ENCODE data around the gene RTL9. TPM values are rescaled to one million over a fixed set of nuclear protein-coding genes. Genes with fewer than 3 reads are reported as not detected.
A peak's percentile ranks its signal among the peaks of the same experiment; 100 is the strongest.

The RTL9 gene
- total and polyA plus RNA-seq, 2 of the 13 experiments (the other 11 are each of a cell fraction or from before 2014, with no cell fraction given) = 0.01 to 0.02 TPM

DNA sequence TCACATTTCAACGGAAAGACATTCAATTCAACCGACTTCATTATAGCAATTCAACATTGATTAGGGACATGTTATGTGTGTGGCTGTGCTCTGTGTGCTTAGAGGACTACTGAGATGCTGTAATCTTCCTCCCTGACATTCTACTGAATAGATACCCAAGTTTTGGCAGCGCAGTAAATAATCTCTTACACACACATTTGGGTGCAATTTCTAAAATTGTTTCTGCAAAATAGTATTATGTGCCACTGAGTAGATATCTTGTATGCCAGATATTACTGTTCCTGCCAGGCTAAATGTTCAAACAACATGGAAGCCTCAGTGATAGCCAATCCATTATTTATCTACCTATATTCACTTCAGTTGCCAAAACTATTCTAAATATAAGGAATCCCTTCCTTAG is 41.3 kb downstream of the RTL9 start (continued):
- no peak for TF ChIP-seq ZFP1 (CRISPR knock-in tag; IDR thresholded peaks at IDR 0.05)
- no peak for TF ChIP-seq MATR3 (CRISPR knock-in tag; IDR thresholded peaks at IDR 0.05)
- no peak for TF ChIP-seq ZNF615 (CRISPR knock-in tag; IDR thresholded peaks at IDR 0.05; ENCODE audit: borderline replicate concordance)
- no peak for TF ChIP-seq ZNF296 (CRISPR knock-in tag; conservative IDR thresholded peaks at IDR 0.05)
- no peak for TF ChIP-seq ZNF546 (CRISPR knock-in tag; conservative IDR thresholded peaks at IDR 0.05)

DNA sequence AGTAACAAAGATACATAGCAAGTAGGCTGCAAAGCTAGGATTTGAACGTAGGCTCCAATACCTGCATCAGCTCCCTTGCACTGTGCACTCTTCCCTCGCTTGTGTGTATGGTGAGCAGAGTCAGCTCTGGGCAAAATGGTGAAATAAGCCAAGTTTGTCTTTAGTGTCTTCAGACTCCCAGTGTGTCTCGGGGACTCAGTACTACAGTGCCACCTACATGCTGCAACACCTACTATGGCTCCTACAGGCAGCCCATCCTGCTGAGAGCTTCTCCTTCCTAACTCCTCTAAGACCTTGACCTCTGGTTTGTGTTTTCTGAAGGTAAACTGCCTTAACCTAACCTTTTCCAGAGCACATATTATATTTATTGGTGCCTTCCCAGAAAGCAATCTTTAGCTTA is 42.5 kb downstream of the RTL9 start:
- TF ChIP-seq SAP130 (CRISPR knock-in tag; IDR thresholded peaks at IDR 0.05; ENCODE audit: low read depth) = no peak
- TF ChIP-seq STAG1 (CRISPR knock-in tag; IDR thresholded peaks at IDR 0.05) = 0 out of 2 replicates have a peak, but pooled peaks have one; percentile 13
- Histone ChIP-seq H4K20me1 (ENCODE audit: insufficient read depth, low read length) (no peaks in the 10 kb centered on the region), H3K4me2 (ENCODE audit: low read depth, low read length) (no peak overlapping the region), H3K4me1 (ENCODE audit: insufficient read depth, low read length) (no peaks in the 10 kb centered on the region), H3K36me3 (replicated peaks in 1 of 2; ENCODE audit: control insufficient read depth in 1 of 2, insufficient read depth in 2 of 2, low read length in 2 of 2) (no peaks in the 10 kb centered on the region), H3K4me3 (replicated peaks in 1 of 3; ENCODE audit: insufficient read depth in 1 of 3, low read depth in 2 of 3, low read length in 3 of 3) (no peak overlapping the region), H3K27ac (ENCODE audit: extremely low read length, insufficient read depth, low read length) (no peak overlapping the region), H3K79me2 (ENCODE audit: insufficient read depth, low read length) (no peaks in the 10 kb centered on the region), H3K27me3 (ENCODE audit: control insufficient read depth in 1 of 2, insufficient read depth in 2 of 2, low read length in 2 of 2) (no peaks in the 10 kb centered on the region), H2AFZ (ENCODE audit: low read length) (no peak overlapping the region), H3K9me3 (ENCODE audit: low read length) (no peaks in the 10 kb centered on the region), H3K9ac (ENCODE audit: insufficient read depth, low read depth, low read length) (no peak overlapping the region)
- intact Hi-C loops (cut with micrococcal nuclease; ENCODE audit: unreplicated experiment) = no loop called here
- no CpG with 5 or more reads among the region's 3 CpGs for whole genome bisulfite sequencing (ENCODE audit: low lambda C conversion rate)
- DNase-seq (ENCODE audit: low spot score) (no peak), FAIRE-seq (no peak), ATAC-seq (no peak; the same call in 2 of the 3 replicates)
- POLR2A ChIA-PET = no interaction called here
- CTCF ChIA-PET (ENCODE audit: low intra/inter-chr PET ratio, low total read pairs) = no interaction called here
- no TSS peak for BruUV-seq (replicated peaks)
- in situ Hi-C loops (cut with HindIII; ENCODE audit: extremely low pct_ligation_motif_present, low pct_unique_long_range_greater_than_20kb) = loop anchor here (5.0 to 25.0 kb wide), 2 partner anchors 244 to 489 kb away; no protein-coding TSS in a partner anchor

DNA sequence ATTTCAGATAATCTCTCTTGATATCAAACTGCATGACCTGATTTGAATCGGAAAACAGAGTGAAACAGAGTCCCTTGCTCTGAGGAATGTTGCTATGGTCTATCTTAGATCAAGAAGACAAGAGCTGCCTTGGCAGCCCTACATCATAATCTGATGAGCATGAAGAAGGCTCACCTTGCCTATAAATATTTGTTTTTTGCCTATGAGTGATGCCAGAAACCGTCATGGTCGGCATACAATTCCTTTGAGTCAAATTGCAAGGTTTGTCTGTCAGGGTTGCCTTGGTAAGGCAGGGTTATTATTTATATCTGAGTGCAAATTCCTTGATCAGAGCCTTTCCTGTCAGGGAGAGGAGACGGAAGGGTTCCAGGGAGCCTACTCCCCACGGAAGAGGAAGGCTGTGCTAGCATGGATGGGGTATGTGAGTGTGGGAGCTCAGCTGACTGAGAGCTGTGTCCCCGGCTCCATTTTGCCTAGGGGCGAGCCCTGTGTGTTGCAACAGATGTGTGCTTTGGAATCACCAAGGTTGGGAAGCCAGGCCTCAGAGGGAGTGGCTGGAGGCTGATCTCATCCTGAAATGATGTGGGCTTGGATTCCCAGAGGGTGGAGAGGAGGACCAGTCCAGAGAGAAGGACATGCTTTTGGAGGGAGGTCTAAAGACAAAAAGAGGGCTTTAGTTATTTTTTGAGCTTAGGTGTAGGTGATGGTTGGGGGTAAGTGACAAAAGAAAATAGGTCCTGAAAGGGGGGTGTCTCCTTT is 43.6 kb downstream of the RTL9 start:
- ChIA-PET POLR2A (no interaction called here), CTCF (ENCODE audit: low intra/inter-chr PET ratio, low total read pairs) (no interaction called here)
- no peaks in the 10 kb centered on the region for H3K36me3 ChIP-seq (replicated peaks in 1 of 2; ENCODE audit: control insufficient read depth in 1 of 2, insufficient read depth in 2 of 2, low read length in 2 of 2)
- FAIRE-seq (no peak), DNase-seq (ENCODE audit: low spot score) (no peak), ATAC-seq (peak; percentile 31; the same call in 1 of the 3 replicates)
- H3K27me3 ChIP-seq (ENCODE audit: control insufficient read depth in 1 of 2, insufficient read depth in 2 of 2, low read length in 2 of 2) = no peaks in the 10 kb centered on the region
- no peaks in the 10 kb centered on the region for H4K20me1 ChIP-seq (ENCODE audit: insufficient read depth, low read length)
- H3K27ac ChIP-seq (ENCODE audit: extremely low read length, insufficient read depth, low read length) = no peak overlapping the region
- no peak overlapping the region for H3K9ac ChIP-seq (ENCODE audit: insufficient read depth, low read depth, low read length)
- no peak overlapping the region for H3K4me3 ChIP-seq (replicated peaks in 1 of 3; ENCODE audit: insufficient read depth in 1 of 3, low read depth in 2 of 3, low read length in 3 of 3)
- intact Hi-C loops (cut with micrococcal nuclease; ENCODE audit: unreplicated experiment) (no loop called here), in situ Hi-C loops (cut with HindIII; ENCODE audit: extremely low pct_ligation_motif_present, low pct_unique_long_range_greater_than_20kb) (loop anchor here (5.0 to 25.0 kb wide), 2 partner anchors 245 to 490 kb away; no protein-coding TSS in a partner anchor)
- no peaks in the 10 kb centered on the region for H3K9me3 ChIP-seq (ENCODE audit: low read length)
- no peak overlapping the region for H3K4me2 ChIP-seq (ENCODE audit: low read depth, low read length)
- no TSS peak for BruUV-seq (replicated peaks)
- 0% methylated on average over 3 of the region's 7 CpGs for WGBS (ENCODE audit: low lambda C conversion rate)
- H3K79me2 ChIP-seq (ENCODE audit: insufficient read depth, low read length) = no peaks in the 10 kb centered on the region
- no peak overlapping the region for H2AFZ ChIP-seq (ENCODE audit: low read length)
- peak; percentile 51; the same call in 1 of the 2 replicates for TF ChIP-seq CEBPB (IDR thresholded peaks at IDR 0.05; ENCODE audit: borderline replicate concordance, low read depth, low read length)
- no peak for TF ChIP-seq MLLT10 (CRISPR knock-in tag; IDR thresholded peaks at IDR 0.05)
- H3K4me1 ChIP-seq (ENCODE audit: insufficient read depth, low read length) = no peaks in the 10 kb centered on the region

All from HepG2 (cell line).